MCF 10A (cell line): ENCODE results near the gene NRN1. TPM values are rescaled to one million over a fixed set of nuclear protein-coding genes. Genes with fewer than 3 reads are reported as not detected.
"Not testable (repeated sequence)": the region's sequence is repeated elsewhere in the genome, so short reads cannot be mapped to it uniquely, and the experiment has no call there.

Source experiments
- BruUV-seq: library from RNA; stranded (reverse); fragments of 400-500 nt; replicated peaks from 2 replicates; lab custom pipeline; 2021; lab: Mats Ljungman, UMichigan
- CTCF ChIA-PET: fragments of 300-600 bp; sonication (Branson Sonifier 250); formaldehyde crosslinking; extraction: SDS; loops from one replicate; lab custom pipeline; 2021; ENCODE audit warnings: antibody characterized with exemption, inconsistent platforms; lab: Yijun Ruan, JAX
- POLR2A ChIA-PET: fragments of 300-600, 350-650 bp; sonication (Branson Sonifier 250); formaldehyde crosslinking; extraction: SDS; loops from one replicate; lab custom pipeline; 2020; ENCODE audit warnings: antibody characterized with exemption, inconsistent platforms; lab: Yijun Ruan, JAX
- DNase-seq: peaks from one replicate; pipeline ENCODE4 v3.0.0-alpha.2; 2018; ENCODE audit not compliant: unreplicated experiment
- H3K27ac Mint-ChIP-seq: one replicate; pipeline ENCODE4 v1.8.0; 2022; ENCODE audit warnings: mild to moderate bottlenecking, low read depth, mixed read lengths; ENCODE audit not compliant: unreplicated experiment
- H3K27me3 Mint-ChIP-seq: one replicate; pipeline ENCODE4 v1.8.0; 2022; ENCODE audit warnings: mixed read lengths; ENCODE audit not compliant: insufficient read depth, unreplicated experiment
- H3K36me3 Mint-ChIP-seq: one replicate; pipeline ENCODE4 v1.8.0; 2022; ENCODE audit warnings: mild to moderate bottlenecking, moderate library complexity, mixed read lengths; ENCODE audit not compliant: insufficient read depth, unreplicated experiment
- H3K4me1 Mint-ChIP-seq: one replicate; pipeline ENCODE4 v1.8.0; 2022; ENCODE audit warnings: mixed read lengths; ENCODE audit not compliant: insufficient read depth, unreplicated experiment
- H3K4me3 Mint-ChIP-seq: one replicate; pipeline ENCODE4 v1.8.0; 2022; ENCODE audit warnings: mild to moderate bottlenecking, moderate library complexity, mixed read lengths; ENCODE audit not compliant: unreplicated experiment
- H3K9me3 Mint-ChIP-seq: one replicate; pipeline ENCODE4 v1.8.0; 2022; ENCODE audit warnings: mixed read lengths; ENCODE audit not compliant: unreplicated experiment
- intact Hi-C: fragments of 100-400 bp; cut with micrococcal nuclease; formaldehyde crosslinking; loops from 2 replicates; pipeline ENCODE4 v1.14.1; 2022
- total RNA-seq: library from RNA; stranded (reverse); gene quantifications from 2 replicates; pipeline ENCODE4 v1.2.3, GENCODE V29; 2022
- TF ChIP-seq, protein P1 (sequence below): fragments of 200-600 bp; IDR thresholded peaks from one replicate; pipeline ENCODE4 v1.8.0; 2022; ENCODE audit warnings: antibody characterized with exemption, mild to moderate bottlenecking; ENCODE audit not compliant: unreplicated experiment

Gene NRN1
- total RNA-seq, 1 experiment from 2014 or later: not detected

DNA sequence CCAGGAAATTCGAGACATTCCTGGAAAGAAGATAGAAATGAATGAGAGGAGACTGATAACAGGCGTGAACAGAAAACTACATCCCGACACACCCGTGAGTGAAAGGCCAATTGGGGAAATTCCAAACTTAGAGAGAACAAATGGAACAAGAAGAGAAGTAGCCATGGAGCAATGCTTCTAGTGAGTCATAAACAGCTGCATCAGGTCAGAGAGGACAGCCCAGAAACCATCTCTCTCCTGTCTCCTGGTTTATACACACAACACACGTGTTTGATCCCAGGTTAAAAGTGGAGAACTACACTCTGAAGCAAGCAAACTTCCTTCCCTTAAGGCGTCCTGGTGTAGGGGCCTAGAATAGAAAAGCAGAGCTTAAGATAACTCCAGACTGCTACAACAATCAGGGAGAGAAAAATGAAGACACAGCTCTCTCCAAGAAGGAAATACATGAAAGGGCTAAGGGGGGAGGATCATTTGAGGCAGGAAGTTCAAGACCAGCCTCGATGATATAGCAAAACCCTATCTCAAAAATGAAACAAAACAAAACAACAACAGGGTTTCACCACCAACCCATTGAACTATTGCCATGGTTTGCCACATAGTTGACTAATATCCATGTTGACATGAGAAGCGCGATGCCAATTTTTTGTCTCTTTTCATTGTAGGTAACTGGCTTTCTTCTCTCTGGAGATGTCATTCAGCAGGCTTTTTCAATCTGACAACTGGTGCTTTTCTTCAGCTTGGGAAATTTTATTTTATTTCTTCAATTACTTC is 26.9 kb downstream of the NRN1 start:
- intact Hi-C loops: no loop called here
- peak overlapping the region; percentile 12 for H3K4me3 Mint-ChIP-seq
- H3K27ac Mint-ChIP-seq: no peak overlapping the region
- TF ChIP-seq, protein P1, sequence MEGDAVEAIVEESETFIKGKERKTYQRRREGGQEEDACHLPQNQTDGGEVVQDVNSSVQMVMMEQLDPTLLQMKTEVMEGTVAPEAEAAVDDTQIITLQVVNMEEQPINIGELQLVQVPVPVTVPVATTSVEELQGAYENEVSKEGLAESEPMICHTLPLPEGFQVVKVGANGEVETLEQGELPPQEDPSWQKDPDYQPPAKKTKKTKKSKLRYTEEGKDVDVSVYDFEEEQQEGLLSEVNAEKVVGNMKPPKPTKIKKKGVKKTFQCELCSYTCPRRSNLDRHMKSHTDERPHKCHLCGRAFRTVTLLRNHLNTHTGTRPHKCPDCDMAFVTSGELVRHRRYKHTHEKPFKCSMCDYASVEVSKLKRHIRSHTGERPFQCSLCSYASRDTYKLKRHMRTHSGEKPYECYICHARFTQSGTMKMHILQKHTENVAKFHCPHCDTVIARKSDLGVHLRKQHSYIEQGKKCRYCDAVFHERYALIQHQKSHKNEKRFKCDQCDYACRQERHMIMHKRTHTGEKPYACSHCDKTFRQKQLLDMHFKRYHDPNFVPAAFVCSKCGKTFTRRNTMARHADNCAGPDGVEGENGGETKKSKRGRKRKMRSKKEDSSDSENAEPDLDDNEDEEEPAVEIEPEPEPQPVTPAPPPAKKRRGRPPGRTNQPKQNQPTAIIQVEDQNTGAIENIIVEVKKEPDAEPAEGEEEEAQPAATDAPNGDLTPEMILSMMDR: no peak
- H3K36me3 Mint-ChIP-seq: no peaks in the 10 kb centered on the region
- H3K4me1 Mint-ChIP-seq: peaks cover 29% of the 10 kb centered on the region
- peaks cover 27% of the 10 kb centered on the region for H3K27me3 Mint-ChIP-seq
- peak; percentile 86 for DNase-seq
- no peaks in the 10 kb centered on the region for H3K9me3 Mint-ChIP-seq
- ChIA-PET CTCF (interaction anchor here (0.7 to 1.6 kb wide), 3 partner anchors 241 to 1854 kb away, joined by 3 read pairs; no protein-coding TSS in a partner anchor), POLR2A (interaction anchor here (1.0 to 2.1 kb wide), 5 partner anchors 12 to 577 kb away, joined by 3 to 7 read pairs (median 4); no protein-coding TSS in a partner anchor)
- BruUV-seq: no TSS peak

DNA sequence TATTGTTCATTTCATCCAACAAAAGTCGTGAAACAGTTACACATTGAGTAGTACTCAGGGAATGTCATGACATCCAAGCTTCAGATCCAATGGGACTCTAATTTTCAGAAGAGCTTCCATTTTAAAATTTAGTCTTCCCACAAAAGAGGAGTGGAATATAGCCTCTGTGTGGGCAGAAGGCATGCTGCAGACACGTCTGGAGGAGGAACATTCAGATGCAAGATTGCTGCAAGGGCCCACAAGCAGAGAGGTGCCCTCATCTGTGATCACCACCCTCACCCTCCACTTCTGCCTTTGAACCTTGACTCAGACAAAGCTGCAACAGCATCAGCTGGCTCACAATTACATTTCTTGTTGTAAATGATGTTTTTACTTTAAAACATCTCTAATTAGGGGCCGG is 29.9 kb downstream of the NRN1 start:
- no peaks in the 10 kb centered on the region for H3K36me3 Mint-ChIP-seq

DNA sequence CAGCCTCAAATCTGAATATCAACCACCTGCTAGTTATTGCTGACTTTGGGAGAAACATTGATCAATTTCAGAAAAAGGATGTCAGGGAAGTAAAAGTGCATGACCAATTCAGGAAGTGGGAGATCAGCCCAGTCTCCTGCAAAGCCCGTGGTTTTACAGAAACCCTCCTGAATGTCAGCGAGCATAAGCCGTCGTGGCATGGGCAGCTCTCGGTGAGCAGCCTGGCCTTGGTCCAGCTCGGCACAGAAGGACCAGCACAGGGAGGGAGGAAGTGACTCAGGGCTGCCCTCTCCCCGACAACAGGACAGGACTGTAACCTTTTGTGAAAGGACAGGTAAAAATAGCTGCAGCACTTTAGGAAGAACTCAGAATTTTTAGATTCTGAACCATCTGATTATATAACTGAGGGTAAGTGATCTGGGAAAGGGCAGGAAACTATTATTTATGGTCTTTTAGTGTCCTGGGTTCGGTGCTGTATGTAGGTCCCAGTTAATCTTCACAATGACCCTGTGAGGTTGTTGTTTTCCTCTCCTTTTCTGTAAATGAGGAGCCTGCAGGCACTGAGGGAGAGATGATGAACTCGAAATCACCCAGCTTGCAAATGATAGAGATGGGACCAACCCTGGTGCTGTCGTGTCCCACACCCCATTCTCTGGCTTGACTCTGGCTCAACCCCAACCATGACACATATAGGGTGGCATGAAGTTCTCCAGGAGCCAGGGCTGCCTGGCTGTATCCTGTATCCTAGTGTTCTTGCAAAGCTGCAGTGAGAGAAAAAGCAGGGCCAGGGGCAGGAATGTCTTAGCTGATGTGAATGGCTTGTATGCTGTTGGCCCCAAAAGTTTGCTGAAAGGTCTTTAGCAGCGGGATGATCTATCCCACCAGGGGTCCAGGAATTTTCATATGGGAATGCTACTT is 37.6 kb downstream of the NRN1 start:
- Mint-ChIP-seq H3K27ac (peak overlapping the region; percentile 31), H3K4me3 (peak overlapping the region; percentile 24), H3K9me3 (no peaks in the 10 kb centered on the region), H3K4me1 (peaks cover 16% of the 10 kb centered on the region), H3K36me3 (no peaks in the 10 kb centered on the region), H3K27me3 (peaks cover 3% of the 10 kb centered on the region)
- TF ChIP-seq, protein P1: no peak
- DNase-seq: peak; percentile 77
- POLR2A ChIA-PET: interaction anchor here (0.6 to 2.5 kb wide), 4 partner anchors 10 to 60 kb away, joined by 3 to 9 read pairs (median 6); no protein-coding TSS in a partner anchor
- CTCF ChIA-PET: no interaction called here
- no TSS peak for BruUV-seq
- intact Hi-C loops: no loop called here

More for the DNA sequence above, 29.9 kb downstream of the NRN1 start:
- H3K27ac Mint-ChIP-seq: no peak overlapping the region
- no peak overlapping the region for H3K4me3 Mint-ChIP-seq
- peaks cover 26% of the 10 kb centered on the region for H3K27me3 Mint-ChIP-seq
- ChIA-PET CTCF (no interaction called here), POLR2A (no interaction called here)
- H3K9me3 Mint-ChIP-seq: no peaks in the 10 kb centered on the region
- H3K4me1 Mint-ChIP-seq: peaks cover 20% of the 10 kb centered on the region
- no TSS peak for BruUV-seq
- intact Hi-C loops: no loop called here
- DNase-seq: no peak
- TF ChIP-seq, protein P1: no peak

DNA sequence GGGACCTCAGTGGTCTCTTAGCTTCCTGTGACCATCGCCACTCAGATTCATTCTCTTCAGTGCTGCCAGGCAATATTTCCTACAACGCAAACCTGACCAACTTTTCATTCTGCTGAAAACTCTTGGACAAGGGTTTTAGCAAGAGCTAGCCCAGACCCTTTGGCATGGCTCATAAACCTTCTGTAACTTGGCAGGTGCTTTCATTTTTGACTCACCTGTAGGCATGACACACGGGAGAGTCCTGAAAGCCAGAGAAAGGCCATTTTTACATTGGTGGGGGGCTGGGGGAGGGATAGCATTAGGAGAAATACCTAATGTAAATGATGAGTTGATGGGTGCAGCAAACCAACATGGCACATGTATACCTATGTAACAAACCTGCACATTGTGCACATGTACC is 38.7 kb downstream of the NRN1 start:
- H3K36me3 Mint-ChIP-seq, intact Hi-C loops, H3K4me3 Mint-ChIP-seq, H3K27me3 Mint-ChIP-seq, H3K9me3 Mint-ChIP-seq, H3K27ac Mint-ChIP-seq, BruUV-seq: not testable (repeated sequence)
- peaks cover 16% of the 10 kb centered on the region for H3K4me1 Mint-ChIP-seq
- ChIA-PET POLR2A (interaction anchor here (0.6 to 2.5 kb wide), 4 partner anchors 11 to 59 kb away, joined by 3 to 9 read pairs (median 6); no protein-coding TSS in a partner anchor), CTCF (interaction anchor here (0.5 kb wide), 1 partner anchor 700 kb away, joined by 3 read pairs; no protein-coding TSS in a partner anchor)
- peak; percentile 45 for DNase-seq
